Uterus (tissue), 4 donors: ENCODE measurements around the gene NDUFS6. TPM values are rescaled to one million over a fixed set of nuclear protein-coding genes. Genes with fewer than 3 reads are reported as not detected.
"Not testable (repeated sequence)": the region's sequence is repeated elsewhere in the genome, so short reads cannot be mapped to it uniquely, and the experiment has no call there.

ENCODE experiments used
- DNase-seq, 2 donors: peaks; one replicate each; pipeline ENCODE4 v3.0.0-alpha.2; 2019 to 2020
- H3K27ac ChIP-seq, 2 donors: fragments of 200-600 bp; sonication (generic); 1 replicate in 1 of 2; 2 replicates in 1 of 2; pipeline ENCODE4 v1.5.1; 2016 to 2018
- H3K27me3 ChIP-seq, 2 donors: fragments of 200-600 bp; sonication (generic); one replicate each; pipeline ENCODE4 v1.5.1; 2018 to 2019; ENCODE audit warnings: control low read depth in 1 of 2
- H3K36me3 ChIP-seq, 2 donors: fragments of 200-600 bp; sonication (generic); one replicate each; pipeline ENCODE4 v1.5.1; 2019; ENCODE audit warnings: control low read depth in 1 of 2
- H3K4me1 ChIP-seq, 2 donors: fragments of 200-600 bp; sonication (generic); one replicate each; pipeline ENCODE4 v1.5.1; 2018 to 2019; ENCODE audit warnings: control low read depth in 1 of 2
- H3K4me3 ChIP-seq, 2 donors: fragments of 200-600 bp; sonication (generic); 1 replicate in 1 of 2; 2 replicates in 1 of 2; pipeline ENCODE4 v1.5.1; 2018 to 2019; ENCODE audit warnings: mild to moderate bottlenecking in 1 of 2
- H3K9me3 ChIP-seq, 2 donors: fragments of 200-600 bp; sonication (generic); one replicate each; pipeline ENCODE4 v1.5.1; 2019; ENCODE audit warnings: control low read depth in 1 of 2
- CTCF ChIP-seq, 4 experiments: fragments of 200-600 bp in 2 of 4; fragments of 450-650 bp in 2 of 4; sonication (generic) in 2 of 4; IDR thresholded peaks; one replicate each; pipeline ENCODE4 v1.5.1; 2016 to 2019; ENCODE audit warnings: antibody characterized with exemption in 4 of 4, mild to moderate bottlenecking in 2 of 4, moderate library complexity in 1 of 4
- POLR2A ChIP-seq, 2 donors: fragments of 450-650 bp; IDR thresholded peaks; one replicate each; pipeline ENCODE4 v1.6.1; 2016; ENCODE audit warnings: antibody characterized with exemption in 2 of 2, mild to moderate bottlenecking in 1 of 2, moderate library complexity in 1 of 2
- intact Hi-C: fragments of 100-400 bp; cut with DNase I; formaldehyde crosslinking; loops from one replicate; pipeline ENCODE4 v1.15.1; 2023; ENCODE audit warnings: low total_unique reads
- total RNA-seq, 4 donors: library from RNA; depleted of rRNA in 3 of 4; stranded (reverse); fragments of >200 nt in 3 of 4; gene quantifications; one replicate each; pipeline versions ENCODE4 v1.1.0 to v1.2.4, GENCODE V29; 2014 to 2023
- donor health status: DM: yes; HTN: yes; CAD: no.

The NDUFS6 gene
- total RNA-seq, 4 donors from 2014 or later: 8.5 to 17.9 (median 14.6) TPM

DNA sequence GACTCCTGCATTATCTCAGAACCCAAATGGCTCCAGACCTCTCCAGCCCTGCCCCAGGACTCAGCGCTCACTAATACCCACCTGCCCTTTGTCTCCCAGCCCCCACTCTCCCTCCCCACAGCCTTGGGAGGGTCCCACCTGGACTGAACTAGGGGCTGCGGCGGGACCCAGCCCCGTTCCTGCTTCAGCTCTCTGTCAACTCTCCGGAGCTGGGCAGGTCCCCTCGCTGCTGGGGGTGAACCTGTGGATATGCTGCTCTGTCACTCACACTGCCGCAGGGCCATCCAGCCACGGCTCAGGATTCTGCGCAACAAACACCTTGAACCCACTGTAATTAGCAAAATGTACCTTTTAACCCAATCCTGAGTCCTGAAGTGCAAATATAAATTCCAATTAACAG lies 36.8 kb downstream of the NDUFS6 start:
- Histone ChIP-seq H3K4me1 (no peaks in the 10 kb centered on the region), H3K36me3 (no peaks in the 10 kb centered on the region), H3K27ac (no peak overlapping the region), H3K9me3 (no peaks in the 10 kb centered on the region), H3K4me3 (no peak overlapping the region), H3K27me3 (no peaks in the 10 kb centered on the region)
- DNase-seq: no peak
- intact Hi-C loops: no loop called here
- TF ChIP-seq POLR2A (IDR thresholded peaks at IDR 0.05) (no peak), CTCF (IDR thresholded peaks at IDR 0.05) (no peak)

GRCh38 chr5:1840071-1840547 lies 38.9 kb downstream of the NDUFS6 start:
- no peak for TF ChIP-seq POLR2A (IDR thresholded peaks at IDR 0.05)
- no peak for TF ChIP-seq CTCF (IDR thresholded peaks at IDR 0.05)
- no peaks in the 10 kb centered on the region for H3K9me3 ChIP-seq
- no peaks in the 10 kb centered on the region for H3K4me1 ChIP-seq
- H3K27ac ChIP-seq: no peak overlapping the region
- intact Hi-C loops: no loop called here
- H3K4me3 ChIP-seq: no peak overlapping the region
- no peaks in the 10 kb centered on the region for H3K27me3 ChIP-seq
- no peak for DNase-seq
- no peaks in the 10 kb centered on the region for H3K36me3 ChIP-seq

DNA sequence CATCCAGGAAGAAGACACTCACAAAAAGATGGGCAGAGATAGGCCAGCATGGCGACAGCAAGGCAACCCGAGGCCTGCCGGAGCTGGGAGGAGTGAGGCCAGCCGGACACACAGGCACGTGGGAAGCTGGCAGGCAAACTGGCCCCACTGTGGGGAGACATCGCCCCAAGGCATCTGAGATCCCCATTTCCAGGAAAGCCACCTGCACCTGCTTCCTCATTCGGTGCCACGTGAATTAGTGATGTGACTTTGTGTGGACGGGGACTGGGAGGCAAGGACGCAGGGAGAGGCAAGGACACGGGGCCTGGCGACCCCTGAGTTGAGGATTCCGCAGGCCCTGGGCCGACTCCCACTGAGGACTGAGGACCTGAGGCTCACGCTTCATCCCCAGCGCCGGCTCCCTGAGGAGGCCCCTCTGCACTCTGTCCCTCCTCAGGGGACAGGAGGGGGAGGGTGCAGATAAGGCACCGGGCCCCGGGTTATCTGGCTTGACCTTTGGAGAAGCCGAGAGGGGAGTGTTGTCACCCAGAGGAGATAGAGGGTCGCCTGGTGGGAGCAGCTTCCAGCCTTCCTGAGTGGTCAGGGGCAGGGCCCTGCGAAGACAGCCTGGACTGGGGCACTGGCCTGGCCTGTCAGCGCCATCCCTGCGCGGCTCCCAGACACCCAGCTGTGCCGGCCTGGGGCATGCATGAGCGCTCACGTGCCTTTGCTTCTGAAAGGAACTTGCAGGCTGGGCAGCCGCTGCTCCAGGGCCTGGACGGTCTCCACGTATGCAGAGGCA lies 39.7 kb downstream of the NDUFS6 start:
- TF ChIP-seq CTCF (IDR thresholded peaks at IDR 0.05): no peak
- no peak for TF ChIP-seq POLR2A (IDR thresholded peaks at IDR 0.05)
- DNase-seq: no peak
- intact Hi-C loops: no loop called here
- Histone ChIP-seq H3K27me3 (no peaks in the 10 kb centered on the region), H3K4me1 (no peaks in the 10 kb centered on the region), H3K36me3 (no peaks in the 10 kb centered on the region), H3K9me3 (no peaks in the 10 kb centered on the region), H3K27ac (no peak overlapping the region), H3K4me3 (no peak overlapping the region)

DNA sequence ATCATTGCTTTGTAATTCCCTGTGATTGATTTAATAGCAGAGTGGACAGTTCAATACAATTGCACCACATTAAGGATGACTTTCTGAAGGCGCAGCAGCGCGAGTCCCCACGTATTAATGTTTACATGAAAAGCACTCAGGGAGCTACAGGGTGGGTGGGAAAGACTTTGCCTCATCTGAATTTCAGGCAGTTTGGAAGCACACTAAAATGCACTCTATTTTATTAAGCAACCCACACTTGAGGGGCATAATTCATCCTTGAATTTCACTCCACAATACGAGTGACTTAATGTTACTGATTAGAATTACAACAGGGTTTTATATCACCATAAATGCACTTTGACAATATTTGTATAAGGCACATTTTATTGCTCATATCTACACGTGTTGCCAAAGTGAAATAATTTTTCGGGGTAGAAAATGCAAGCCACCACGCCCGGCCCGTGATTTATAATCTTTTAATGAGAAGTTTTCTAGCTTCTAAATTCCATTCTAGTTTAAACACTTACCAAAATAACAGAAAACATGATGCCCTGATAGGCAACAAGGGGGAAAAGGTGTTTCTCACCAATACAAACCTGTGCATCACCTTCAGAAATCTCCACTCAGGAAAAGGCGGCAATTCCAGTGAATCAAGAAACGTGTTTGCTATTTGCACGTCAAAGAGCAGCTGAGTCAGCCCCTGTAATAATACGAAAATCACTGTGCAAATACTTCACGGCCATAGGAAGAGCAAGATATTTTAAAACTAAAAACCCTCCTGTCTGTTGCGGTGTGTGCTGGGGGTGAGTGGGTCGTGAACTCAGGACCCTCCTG lies 41.0 kb downstream of the NDUFS6 start:
- Histone ChIP-seq H3K4me3 (no peak overlapping the region), H3K27ac (no peak overlapping the region), H3K4me1 (no peaks in the 10 kb centered on the region), H3K9me3 (no peaks in the 10 kb centered on the region), H3K27me3 (no peaks in the 10 kb centered on the region), H3K36me3 (no peaks in the 10 kb centered on the region)
- no peak for DNase-seq
- intact Hi-C loops: no loop called here
- TF ChIP-seq POLR2A (IDR thresholded peaks at IDR 0.05) (no peak), CTCF (IDR thresholded peaks at IDR 0.05) (no peak)

- H3K4me3 ChIP-seq, intact Hi-C loops, DNase-seq, H3K4me1 ChIP-seq, H3K9me3 ChIP-seq, H3K27me3 ChIP-seq, H3K36me3 ChIP-seq, H3K27ac ChIP-seq: not testable (repeated sequence)
These were observed 42.6 kb downstream of the NDUFS6 start for GRCh38 chr5:1843761-1844160.
